C4-2B (cell line): Measurements from ENCODE around the gene SLC9A9.

Experiments
- ZFX ChIP-seq: fragments of 450-650 bp; IDR thresholded peaks from 2 replicates; pipeline ENCODE4 v1.6.1; 2017
- TF ChIP-seq, protein P1 (sequence below): fragments of 450-650 bp; conservative IDR thresholded peaks from 2 replicates; pipeline ENCODE4 v1.5.1; 2017; ENCODE audit warnings: mild to moderate bottlenecking

DNA sequence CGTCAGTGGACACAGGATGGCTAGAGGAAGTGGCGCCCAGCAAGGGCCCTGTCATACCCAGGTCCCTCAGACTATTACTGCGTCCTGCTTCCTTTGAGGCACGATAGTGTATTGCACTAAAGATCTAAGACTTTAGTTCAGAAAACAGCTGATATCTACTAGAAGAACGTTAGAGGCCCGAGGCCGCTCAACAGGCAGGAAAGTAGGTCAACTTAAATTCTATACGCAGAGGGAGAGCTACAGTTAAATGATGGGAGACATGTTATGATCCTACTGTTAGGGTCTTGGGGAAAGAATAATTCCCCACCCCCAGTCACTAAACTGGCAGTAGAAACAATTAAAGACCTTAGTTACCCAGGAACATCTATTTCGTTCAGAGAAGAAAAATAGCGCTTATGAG, 410.9 kb downstream of the SLC9A9 start:
- TF ChIP-seq, protein P1, sequence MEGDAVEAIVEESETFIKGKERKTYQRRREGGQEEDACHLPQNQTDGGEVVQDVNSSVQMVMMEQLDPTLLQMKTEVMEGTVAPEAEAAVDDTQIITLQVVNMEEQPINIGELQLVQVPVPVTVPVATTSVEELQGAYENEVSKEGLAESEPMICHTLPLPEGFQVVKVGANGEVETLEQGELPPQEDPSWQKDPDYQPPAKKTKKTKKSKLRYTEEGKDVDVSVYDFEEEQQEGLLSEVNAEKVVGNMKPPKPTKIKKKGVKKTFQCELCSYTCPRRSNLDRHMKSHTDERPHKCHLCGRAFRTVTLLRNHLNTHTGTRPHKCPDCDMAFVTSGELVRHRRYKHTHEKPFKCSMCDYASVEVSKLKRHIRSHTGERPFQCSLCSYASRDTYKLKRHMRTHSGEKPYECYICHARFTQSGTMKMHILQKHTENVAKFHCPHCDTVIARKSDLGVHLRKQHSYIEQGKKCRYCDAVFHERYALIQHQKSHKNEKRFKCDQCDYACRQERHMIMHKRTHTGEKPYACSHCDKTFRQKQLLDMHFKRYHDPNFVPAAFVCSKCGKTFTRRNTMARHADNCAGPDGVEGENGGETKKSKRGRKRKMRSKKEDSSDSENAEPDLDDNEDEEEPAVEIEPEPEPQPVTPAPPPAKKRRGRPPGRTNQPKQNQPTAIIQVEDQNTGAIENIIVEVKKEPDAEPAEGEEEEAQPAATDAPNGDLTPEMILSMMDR = no peak
- TF ChIP-seq ZFX = no peak
